Osteocyte (in vitro differentiated cells): ENCODE data around the gene CD80. TPM values are rescaled to one million over a fixed set of nuclear protein-coding genes. Genes with fewer than 3 reads are reported as not detected.
"Not testable (repeated sequence)": the region's sequence is repeated elsewhere in the genome, so short reads cannot be mapped to it uniquely, and the experiment has no call there.

Experiments used
- DNase-seq: peaks from one replicate; pipeline ENCODE4 v3.0.0; 2021; ENCODE audit warnings: mixed read lengths; ENCODE audit not compliant: unreplicated experiment; ENCODE audit errors: extremely low spot score
- H3K27ac Mint-ChIP-seq: one replicate; pipeline ENCODE4 v1.8.0; 2021; ENCODE audit warnings: mild to moderate bottlenecking, mixed read lengths; ENCODE audit not compliant: unreplicated experiment
- H3K27me3 Mint-ChIP-seq: one replicate; pipeline ENCODE4 v1.8.0; 2021; ENCODE audit warnings: mixed read lengths; ENCODE audit not compliant: unreplicated experiment
- H3K36me3 Mint-ChIP-seq: one replicate; pipeline ENCODE4 v1.8.0; 2021; ENCODE audit warnings: mixed read lengths; ENCODE audit not compliant: unreplicated experiment
- H3K4me1 Mint-ChIP-seq: one replicate; pipeline ENCODE4 v1.8.0; 2021; ENCODE audit warnings: mixed read lengths; ENCODE audit not compliant: unreplicated experiment
- H3K4me3 Mint-ChIP-seq: one replicate; pipeline ENCODE4 v1.8.0; 2021; ENCODE audit warnings: mild to moderate bottlenecking, moderate library complexity, mixed read lengths; ENCODE audit not compliant: unreplicated experiment
- H3K9me3 Mint-ChIP-seq: one replicate; pipeline ENCODE4 v1.8.0; 2021; ENCODE audit warnings: mixed read lengths; ENCODE audit not compliant: unreplicated experiment
- total RNA-seq: library from RNA; stranded (reverse); gene quantifications from 2 replicates; pipeline ENCODE4 v1.2.1, GENCODE V29; 2021
- TF ChIP-seq, protein P1 (sequence below): fragments of 200-600 bp; sonication (generic); IDR thresholded peaks from 2 replicates; pipeline ENCODE4 v1.5.0; 2021; ENCODE audit warnings: antibody characterized with exemption, mild to moderate bottlenecking, moderate library complexity

The CD80 gene
- total RNA-seq, 1 donor from 2014 or later: not detected

DNA sequence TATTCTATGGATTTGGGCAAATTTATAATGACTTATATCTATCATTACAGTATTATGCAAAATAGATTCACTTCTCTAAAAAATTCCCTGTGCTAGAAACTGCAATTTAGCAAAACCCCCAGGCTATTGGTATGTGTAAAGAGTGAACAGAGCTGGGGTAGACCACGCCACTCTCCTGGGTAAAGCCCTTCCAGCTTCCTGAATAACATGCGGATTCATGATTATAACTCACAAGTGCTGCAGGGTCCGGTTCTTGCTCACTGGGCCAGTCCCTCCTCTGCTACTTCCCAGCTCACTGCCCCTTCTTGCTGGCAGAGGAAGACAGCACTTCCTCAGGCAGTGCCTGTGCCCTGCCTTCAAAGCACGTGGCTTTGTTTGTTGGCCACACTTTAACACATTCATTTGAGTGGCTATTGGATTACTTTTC, 4.1 kb downstream of the CD80 start:
- Mint-ChIP-seq H3K27ac (no peak overlapping the region), H3K27me3 (peaks cover 10% of the 10 kb centered on the region), H3K4me1 (no peaks in the 10 kb centered on the region), H3K36me3 (no peaks in the 10 kb centered on the region), H3K9me3 (no peaks in the 10 kb centered on the region), H3K4me3 (no peak overlapping the region)
- TF ChIP-seq, protein P1, sequence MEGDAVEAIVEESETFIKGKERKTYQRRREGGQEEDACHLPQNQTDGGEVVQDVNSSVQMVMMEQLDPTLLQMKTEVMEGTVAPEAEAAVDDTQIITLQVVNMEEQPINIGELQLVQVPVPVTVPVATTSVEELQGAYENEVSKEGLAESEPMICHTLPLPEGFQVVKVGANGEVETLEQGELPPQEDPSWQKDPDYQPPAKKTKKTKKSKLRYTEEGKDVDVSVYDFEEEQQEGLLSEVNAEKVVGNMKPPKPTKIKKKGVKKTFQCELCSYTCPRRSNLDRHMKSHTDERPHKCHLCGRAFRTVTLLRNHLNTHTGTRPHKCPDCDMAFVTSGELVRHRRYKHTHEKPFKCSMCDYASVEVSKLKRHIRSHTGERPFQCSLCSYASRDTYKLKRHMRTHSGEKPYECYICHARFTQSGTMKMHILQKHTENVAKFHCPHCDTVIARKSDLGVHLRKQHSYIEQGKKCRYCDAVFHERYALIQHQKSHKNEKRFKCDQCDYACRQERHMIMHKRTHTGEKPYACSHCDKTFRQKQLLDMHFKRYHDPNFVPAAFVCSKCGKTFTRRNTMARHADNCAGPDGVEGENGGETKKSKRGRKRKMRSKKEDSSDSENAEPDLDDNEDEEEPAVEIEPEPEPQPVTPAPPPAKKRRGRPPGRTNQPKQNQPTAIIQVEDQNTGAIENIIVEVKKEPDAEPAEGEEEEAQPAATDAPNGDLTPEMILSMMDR: no peak
- no peak for DNase-seq

DNA sequence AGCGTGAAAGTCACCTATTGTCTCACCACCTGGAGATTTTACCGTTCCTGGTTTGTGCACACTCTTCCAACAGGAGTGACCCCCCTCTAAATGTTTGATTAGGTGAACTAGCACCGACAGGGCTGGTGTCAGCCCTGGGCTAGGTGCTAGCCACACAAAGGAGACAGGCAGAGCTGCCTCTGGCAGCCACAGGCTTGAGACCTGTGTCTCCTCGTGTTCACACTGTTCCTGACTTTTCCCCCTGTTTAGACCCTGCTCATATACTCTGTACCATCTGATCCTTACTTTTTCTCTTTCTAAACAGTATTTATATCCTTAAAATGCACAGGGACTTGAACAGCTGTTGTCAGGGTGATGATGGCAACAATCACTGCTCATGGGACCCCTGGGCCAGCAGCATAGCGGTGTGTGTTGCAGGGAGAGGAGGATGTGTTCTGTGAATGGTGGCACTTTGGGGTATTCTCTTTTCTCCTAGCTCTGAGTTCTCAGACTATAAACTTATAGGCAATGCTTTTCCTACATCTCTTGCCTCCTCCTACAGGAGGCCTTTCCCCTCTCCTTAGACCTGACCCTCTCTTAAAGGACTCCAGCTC, 5.5 kb downstream of the CD80 start:
- Mint-ChIP-seq H3K4me3 (no peak overlapping the region), H3K4me1 (no peaks in the 10 kb centered on the region), H3K27me3 (peaks cover 10% of the 10 kb centered on the region), H3K9me3 (no peaks in the 10 kb centered on the region), H3K27ac (no peak overlapping the region), H3K36me3 (no peaks in the 10 kb centered on the region)
- no peak for DNase-seq
- TF ChIP-seq, protein P1: no peak

DNA sequence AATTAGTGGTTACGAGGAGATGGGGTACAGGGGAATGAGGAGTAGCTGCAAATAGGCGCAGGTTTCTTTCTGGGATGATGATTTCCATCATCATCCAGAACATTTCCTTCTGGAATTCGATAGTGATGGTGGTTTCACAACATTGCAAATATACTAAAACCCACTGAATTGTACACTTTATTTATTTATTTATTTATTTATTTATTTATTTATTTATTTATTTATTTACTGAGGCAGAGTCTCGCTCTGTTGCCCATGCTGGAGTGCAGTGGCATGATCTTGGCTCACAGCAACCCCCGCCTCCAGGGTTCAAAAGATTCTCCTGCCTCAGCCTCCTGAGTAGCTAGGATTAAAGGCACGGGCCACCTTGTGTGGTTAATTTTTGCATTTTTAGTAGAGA, 6.5 kb downstream of the CD80 start:
- not testable (repeated sequence) for H3K4me3 Mint-ChIP-seq, H3K36me3 Mint-ChIP-seq, H3K27ac Mint-ChIP-seq, DNase-seq, H3K4me1 Mint-ChIP-seq, H3K9me3 Mint-ChIP-seq
- H3K27me3 Mint-ChIP-seq: peaks cover 10% of the 10 kb centered on the region

DNA sequence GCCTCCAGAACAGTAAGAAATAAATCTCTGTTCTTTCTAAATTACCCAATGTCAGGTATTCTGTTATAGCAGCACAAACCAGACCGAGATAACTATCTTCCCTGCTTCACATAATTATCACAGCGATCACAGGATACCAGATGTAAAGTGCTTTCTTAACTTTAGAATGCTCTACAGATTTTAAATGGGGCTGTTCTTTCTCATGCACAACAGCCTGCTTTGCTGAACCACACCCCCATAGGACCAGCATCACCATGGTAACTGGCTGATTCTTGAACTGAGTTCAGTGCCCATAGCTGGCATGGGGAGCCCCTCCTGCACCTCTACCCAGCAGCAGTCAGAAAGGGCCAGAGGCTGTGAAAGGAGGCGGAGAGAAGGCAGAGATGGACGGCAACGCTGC, 7.8 kb downstream of the CD80 start:
- DNase-seq: no peak
- H3K9me3 Mint-ChIP-seq: no peaks in the 10 kb centered on the region
- H3K27ac Mint-ChIP-seq: no peak overlapping the region
- H3K4me3 Mint-ChIP-seq: no peak overlapping the region
- TF ChIP-seq, protein P1: no peak
- H3K4me1 Mint-ChIP-seq: no peaks in the 10 kb centered on the region
- peaks cover 3% of the 10 kb centered on the region for H3K27me3 Mint-ChIP-seq
- H3K36me3 Mint-ChIP-seq: no peaks in the 10 kb centered on the region

DNA sequence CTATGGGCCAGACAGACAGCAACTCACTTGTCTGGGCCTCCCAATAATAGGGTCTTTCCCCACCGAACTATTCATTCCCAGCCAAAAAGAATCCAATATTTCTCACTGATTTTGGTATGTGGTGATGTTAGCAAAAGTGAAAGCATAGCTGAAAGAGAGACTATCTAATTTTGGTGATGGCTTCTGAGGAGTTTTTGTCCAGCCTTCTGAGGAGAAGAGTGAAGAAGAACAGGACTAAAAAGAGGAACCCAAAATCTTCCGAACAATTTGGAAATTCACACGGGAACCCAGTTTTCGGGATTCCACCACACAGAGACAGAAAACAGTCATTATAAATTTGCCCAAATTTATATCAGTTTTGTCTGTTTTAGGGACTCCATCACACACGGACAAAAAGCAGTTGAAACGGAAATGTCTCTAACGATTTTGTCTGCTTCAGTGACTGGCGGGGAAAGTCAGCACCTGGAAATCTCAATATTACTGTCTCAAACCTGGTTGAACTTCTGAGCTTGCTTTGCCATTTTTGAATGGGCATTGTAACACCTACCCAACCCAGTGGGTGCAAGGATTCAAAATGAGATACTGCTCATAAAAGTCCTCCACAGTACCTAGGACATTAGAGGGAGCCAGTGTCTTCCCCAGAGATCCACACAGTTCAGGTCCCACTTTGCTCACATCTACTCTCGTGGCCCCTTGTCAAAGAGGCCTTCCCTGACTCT, 9.1 kb downstream of the CD80 start:
- Mint-ChIP-seq H3K9me3 (no peaks in the 10 kb centered on the region), H3K4me1 (no peaks in the 10 kb centered on the region), H3K4me3 (no peak overlapping the region), H3K27me3 (peaks cover 4% of the 10 kb centered on the region), H3K27ac (no peak overlapping the region), H3K36me3 (no peaks in the 10 kb centered on the region)
- no peak for DNase-seq
- TF ChIP-seq, protein P1: no peak
